ENCODE results near the gene GNAO1.

Gene GNAO1

DNA sequence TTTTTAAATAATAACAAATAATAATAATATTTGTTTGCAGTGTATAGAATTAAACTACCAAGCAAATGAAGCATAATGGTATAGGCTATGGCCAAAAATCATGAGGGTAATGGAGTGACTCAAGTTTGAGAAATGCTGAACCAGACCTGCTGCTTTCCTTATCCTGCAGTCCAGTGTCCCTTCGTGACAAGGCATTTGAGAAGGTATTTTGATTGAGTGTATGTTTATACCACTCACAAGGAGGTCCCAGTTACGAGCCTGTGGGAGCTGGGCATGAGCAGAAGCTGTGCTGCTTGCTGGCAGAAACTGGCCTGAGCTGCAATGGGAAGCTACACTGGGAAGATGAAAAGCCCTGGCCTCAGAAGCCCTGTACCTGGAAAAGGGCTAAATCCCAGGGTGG is 50.3 kb downstream of the GNAO1 start:
- no peak for DNase-seq (ENCODE audit: low spot score)

DNA sequence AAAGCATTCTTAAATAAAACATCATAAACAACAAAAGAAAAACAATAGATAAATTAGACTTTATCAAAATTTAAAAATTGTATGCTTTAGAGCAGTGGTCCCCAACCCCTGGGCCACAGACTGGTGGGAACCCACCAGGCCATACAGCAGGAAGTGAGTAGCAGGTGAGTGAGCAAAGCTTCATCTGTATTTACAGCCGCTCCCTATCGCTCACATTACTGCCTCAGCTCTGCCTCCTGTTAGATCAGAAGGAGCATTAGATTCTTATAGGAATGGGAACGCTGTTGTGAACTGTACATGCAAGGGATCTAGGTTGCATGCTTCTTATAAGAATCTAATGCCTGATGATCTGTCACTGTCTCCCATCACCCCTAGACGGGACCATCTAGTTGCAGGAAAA is 51.5 kb downstream of the GNAO1 start:
- DNase-seq (ENCODE audit: low spot score) = no peak

DNA sequence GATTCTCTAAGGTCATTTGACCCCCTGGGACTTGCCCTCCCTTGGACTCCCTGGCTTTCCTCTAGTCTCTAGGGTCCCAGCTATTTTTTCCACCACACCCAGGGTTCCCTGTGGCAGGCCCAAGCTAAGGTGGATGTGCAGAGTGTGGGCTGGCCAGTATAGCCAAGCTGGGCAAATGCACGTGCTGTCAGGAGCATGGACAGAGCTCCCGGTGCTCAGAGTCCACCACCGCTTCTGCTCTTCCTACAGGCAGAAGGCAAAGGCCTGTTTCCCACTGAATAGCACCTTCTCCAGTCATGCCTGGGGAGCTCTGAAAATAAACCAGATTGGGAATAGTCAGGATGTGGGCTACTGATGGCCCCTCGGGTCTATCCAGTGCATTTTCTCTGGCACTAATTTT is 53.3 kb downstream of the GNAO1 start:
- DNase-seq (ENCODE audit: low spot score) = no peak

DNA sequence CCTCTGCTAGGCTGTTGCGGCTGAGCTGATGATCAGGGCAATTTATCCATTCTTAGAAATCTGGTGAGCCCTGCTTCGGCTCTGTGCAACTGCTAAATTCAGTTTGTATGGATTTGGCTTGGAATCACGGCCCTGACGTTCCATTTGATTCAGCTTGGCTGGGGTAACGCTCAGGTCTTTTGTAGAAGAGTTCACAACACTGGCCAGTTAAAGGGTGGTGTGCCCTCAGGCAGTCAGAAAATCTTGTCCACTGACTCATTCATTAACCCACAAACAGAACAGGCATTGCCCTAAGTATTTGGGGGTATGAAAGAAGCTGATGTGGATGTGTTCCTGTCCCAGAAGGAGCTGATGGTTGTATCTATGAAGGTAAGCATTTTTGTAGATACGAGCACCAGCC is 53.9 kb downstream of the GNAO1 start:
- no peak for DNase-seq (ENCODE audit: low spot score)

DNA sequence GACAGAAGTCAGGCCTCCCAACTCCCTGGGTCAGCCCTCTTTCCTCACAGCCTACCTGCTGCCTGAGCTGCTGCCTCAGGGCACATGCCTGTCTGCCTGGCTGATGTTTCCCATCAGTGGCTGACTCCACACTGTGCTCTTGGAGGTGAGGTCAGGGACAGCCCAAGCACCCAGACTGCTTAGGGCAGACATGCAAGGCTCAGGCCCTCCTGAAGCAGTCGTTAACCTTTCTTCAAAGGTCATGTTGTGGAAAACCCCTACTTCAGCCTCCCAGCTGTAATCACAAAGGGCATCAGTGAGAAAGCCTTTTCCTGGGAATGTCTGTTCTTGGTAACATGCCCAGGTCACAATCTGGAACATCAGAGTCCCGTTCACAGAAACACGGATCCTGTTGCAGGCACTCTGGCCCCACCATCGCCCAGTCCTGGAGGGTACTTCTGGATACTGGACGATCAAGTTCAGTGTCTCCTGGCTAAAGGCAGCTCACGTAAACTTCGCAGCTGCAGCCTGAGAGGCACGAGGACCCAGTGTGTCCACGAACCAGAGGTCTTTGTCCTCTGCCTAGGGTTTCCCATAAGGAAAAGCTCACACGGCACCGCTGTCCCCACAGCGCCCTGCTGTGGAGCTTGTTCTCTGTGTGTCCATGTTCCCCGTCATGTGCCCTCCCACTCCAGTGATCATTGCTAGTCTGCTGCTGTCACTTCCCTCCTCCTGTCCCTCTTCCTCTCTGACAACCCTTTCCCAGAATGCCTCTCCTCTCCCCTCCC is 54.9 kb downstream of the GNAO1 start:
- no peak for DNase-seq (ENCODE audit: low spot score)

DNA sequence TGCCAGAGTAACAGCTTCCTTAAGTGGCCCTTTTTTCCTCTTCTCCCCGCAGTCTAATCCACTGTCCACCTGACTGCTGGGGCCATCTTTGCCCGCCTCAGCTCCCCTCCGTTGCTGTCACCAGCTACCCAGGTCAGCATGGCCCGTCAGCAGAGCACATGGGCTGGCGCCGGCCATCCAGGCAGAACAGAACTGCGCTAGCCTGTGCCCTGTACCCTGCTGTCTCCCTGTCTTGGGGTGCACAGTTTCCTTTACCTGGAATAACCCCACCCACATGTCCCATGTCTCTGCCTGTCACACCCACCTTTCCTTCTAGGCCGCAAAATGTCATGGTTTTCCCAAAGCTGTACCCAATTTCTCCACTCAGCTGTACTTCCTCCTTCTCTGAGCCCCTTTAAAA is 55.7 kb downstream of the GNAO1 start:
- no peak for DNase-seq (ENCODE audit: low spot score)

DNA sequence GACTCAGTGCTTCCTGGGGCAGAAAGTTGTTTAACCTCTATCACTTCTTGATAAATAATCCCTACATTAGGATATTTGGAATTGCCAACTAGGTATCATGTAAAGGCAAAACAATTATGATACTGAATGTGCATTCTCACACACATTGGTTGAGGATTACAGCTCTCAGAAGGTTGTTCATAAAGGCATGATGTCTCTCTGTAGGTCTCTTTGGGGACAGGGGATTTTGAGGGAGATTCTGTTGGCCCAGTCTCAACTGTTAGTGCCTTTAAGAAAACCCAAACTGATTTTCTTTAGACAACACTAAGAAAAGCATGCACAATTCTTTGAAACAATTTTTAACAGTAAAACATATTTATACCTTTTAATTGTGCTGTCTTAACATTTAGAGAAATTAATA is 56.5 kb downstream of the GNAO1 start:
- no peak for DNase-seq (ENCODE audit: low spot score)

DNA sequence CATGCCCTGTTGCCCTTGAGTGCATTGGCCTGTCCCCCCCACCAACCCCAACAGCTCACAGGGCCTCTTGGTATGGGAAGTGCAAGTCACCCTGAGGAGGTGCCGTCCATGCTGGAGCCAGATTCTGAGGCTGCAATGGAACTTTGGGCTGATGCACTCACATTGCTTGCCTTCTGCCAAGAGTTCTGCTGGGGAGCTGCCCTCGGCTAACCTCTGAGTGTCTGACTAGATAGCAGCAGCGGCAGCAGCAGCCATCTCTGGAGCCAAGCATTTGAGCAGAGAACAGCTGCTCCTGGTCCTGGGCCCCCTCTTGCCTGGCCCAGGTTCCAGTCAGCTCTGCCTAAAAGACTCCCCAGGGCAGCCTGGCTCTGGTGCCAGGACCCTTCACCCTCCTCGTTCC is 61.5 kb downstream of the GNAO1 start:
- DNase-seq (ENCODE audit: low spot score) = no peak

DNA sequence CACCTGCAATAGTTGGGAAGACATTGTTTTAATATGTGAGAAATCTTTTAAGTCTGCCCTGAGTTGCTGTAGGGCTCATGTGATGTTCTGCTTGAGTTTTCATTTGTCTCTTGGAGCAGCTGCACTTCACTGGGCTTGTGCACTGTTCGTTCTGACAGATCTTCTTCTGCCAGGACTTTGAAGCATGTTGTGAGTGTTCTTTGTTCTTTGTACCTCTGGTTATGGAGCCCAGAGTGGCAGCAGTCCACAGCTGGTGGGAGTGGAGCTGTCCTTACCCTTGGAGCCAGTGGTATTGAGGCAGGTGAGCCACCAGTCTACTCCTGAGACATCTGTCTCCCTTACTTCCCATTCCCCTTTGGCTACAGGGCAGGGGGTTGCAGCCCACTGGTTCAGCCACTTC is 64.6 kb downstream of the GNAO1 start:
- no peak for DNase-seq (ENCODE audit: low spot score)

DNA sequence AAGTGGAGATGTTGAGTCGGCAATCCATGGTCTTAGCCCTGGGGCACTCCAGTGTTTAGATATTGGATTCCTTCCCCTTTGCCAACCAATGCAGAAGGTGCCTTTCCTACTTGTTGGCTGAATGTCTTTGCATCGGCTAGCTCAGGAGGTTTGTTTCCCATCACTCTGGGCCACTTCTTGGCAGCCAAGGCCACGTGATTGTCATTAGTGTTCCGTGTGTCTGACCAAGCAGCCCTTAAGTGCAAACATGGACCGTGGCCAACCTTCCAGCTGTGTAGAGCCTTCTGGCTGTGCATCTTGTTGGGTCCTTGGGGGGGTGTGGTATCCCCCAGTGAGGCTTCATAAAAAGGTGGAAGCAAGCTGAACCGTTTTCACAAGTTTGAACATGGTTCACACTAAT is 66.0 kb downstream of the GNAO1 start:
- DNase-seq (ENCODE audit: low spot score) = no peak

DNA sequence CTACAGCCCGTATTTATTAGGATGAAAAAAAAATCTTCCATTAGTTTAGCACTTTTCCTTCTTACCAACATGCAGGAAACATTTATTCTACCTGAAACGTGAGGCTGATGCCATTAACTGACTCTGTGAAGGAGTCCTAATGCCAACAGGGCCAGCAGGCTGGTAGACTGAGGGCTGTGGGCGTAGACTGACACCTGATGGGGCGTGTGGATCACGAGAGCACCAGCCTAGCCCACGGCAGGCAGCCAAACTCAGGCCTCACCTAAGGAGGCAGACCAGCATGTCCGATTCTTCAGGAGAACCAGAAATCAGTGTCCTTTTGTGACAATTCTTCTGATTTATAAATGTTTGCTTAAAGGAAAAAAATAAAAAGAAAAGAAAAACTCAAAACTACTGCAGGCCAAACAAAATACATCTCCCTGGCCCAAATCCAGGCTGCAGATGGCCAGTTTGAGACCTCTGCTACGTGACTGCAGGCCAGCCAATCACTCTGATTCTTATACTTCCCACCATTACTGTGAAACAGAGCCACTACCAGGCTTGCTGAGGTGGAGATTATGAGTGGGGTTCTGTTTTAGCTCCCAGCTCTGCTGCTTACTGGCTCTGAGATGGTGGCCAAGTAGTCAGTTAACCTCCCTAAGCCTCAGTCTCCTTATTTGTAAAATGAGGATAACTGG is 66.5 kb downstream of the GNAO1 start:
- no peak for DNase-seq (ENCODE audit: low spot score)

DNA sequence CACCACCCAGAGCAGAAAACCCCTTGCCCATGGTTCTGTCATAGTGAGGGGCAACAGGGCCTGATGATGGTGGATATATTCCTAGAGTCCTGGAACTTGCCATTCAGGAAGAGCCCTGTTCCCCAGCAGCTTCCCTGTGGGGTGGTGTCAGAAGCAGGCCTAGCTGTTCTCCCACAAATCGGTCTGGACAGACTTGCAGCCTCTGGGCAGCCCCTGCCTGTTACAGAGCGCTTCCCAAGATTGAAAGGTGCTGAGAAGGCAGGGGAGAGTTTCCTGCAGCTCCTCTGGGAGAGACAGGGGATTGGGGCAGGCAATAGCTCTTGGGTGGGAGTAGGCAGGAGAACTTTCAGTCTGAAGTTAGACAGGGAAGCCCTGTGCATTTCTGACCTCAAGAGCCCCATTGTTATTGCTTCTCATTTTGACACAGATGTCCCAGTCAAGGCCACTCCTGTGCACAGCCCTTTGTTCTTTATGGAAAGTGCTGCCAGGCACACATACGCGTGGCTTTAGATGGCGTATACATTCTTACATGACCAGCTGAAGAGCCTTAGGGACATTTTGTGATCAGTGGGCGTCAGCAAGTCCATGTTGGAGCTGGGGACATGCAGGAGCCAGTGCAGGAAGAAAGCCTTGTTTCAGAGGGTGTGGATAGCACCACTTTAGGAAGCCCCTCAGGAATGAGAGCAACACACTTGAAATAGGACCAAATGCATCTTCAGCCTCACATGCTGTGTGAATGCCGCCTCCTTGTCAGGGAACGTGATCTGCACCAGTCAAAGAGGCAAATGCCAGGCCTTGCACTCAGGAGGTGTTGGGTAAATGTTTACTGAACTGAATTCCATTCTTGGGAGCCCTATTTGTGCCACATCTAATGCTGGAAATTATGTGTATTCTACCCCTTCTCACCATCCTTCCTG is 67.5 kb downstream of the GNAO1 start:
- no peak for DNase-seq (ENCODE audit: low spot score)

DNA sequence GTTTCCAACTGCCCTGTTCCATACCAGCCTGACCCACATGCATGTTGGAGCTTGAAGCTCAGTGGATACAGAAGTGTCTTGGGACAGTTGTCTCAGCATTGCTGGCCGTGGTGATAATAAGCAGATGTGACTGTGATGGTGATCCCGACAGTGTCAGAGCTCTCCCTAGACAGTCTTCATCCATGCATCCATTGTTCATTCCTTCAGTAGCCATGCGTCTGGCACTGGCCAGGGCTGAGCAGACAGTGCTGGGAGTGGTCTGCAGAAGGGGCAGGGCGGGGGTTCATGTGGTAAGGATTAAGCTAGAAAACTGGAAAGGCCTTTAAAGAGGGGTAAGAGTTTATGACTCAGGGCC is 68.1 kb downstream of the GNAO1 start:
- no peak for DNase-seq (ENCODE audit: low spot score)

DNA sequence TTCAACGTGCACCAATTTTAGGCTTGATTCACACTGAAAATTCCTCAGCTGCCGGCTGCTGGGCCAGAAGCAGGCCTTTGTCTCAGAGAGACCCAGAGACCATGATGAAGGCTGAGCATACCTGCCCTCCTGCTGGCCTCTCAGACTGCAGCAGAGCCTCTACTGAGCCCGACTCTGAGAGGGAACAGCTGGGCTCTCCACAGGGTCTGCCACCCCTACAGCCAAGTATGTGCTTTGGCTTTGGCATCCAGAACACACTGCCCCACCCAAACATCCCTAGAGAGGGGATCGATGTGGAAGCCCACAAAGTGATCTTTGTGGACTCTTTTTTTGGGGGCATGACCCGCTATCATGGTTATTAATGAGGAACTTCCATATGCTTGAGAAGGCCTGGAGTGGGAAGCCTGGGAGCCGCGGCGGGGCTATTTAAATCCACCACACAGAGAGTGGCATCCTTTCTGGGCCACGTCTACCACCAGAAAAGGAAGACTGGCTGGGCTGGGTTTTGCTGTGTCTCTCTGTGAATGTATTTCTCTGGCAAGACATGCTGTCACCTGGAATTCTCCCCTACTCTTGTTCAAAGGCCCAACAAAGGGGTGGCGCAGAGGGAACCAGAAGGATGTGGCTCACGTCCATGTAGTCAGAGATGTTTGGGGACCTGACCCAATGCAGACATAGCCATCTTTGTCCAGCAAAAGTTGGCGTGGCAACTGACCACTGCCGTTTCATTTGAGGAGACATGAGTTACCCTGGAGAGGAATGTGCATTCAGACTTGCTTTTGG is 69.3 kb downstream of the GNAO1 start:
- DNase-seq (ENCODE audit: low spot score) = no peak

DNA sequence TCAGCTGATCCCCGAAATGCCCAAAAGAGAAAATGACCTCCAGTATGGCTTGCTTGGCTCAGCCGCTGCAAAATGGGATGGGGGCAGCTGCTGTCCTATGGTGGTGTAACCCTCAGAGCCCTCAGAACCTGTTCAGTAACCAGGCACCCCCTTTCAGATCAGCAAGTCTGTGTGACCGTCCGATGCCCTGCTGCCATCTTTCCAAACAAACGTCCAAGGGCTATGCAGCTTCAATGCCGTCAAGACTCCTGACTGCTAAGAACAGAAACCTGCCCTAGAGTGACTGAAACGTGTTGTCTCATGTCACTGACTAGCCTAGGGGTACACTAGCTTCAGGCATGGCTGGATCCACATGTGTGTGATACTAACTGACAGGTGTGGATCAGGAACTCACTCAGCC is 70.4 kb downstream of the GNAO1 start:
- DNase-seq (ENCODE audit: low spot score) = no peak

DNA sequence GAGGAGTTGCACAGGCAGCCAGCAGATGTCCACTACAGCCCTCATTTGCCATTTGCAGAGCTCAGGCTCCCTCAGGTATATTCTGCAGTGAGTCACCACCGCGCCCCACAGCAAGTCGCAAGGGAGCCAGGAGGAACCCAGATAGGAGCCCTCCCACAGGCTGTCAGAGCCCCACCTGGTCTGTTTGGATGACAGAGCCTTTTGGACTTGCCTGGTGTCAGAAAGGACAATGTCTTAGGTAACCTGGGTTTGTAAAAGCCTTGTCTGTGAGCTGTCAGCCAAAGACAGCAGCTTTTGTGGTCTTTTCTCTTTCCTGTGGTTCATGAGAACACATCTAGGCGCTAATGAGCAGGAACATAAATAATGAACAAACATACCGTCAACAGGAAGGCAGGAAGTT is 70.9 kb downstream of the GNAO1 start:
- DNase-seq (ENCODE audit: low spot score) = peak; percentile 76

DNA sequence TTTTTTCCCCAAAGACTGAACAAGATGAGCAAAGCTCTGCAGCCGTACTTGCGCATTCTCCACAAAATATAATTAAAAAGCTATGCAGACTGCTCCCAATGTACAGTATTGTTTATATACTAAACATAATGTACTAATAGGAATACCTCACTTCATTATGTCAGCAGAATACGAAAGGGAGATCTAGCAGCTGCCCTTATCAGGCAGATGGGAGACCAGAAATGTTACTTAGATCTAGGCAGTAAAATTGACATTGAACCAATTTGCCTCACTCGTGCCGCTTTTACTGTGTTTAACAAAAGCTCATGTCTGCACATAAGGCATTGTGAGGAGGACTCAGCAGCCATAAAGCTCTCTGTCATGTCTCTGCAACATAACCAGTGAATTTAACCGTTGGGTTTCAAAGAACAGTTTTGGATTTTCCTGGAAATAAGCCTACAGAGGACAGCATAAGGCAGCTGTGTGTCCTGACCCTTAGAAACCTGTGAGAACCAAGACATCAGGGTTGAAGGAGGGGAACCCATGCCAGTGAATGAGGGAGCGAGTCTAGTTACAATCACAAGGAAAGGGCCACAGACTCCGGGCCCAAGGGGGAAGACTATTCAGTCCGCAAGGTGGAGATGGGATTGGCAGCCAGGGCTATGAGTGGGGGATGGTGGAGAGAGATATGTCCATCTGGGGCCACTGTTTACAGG is 71.4 kb downstream of the GNAO1 start:
- no peak for DNase-seq (ENCODE audit: low spot score)

DNA sequence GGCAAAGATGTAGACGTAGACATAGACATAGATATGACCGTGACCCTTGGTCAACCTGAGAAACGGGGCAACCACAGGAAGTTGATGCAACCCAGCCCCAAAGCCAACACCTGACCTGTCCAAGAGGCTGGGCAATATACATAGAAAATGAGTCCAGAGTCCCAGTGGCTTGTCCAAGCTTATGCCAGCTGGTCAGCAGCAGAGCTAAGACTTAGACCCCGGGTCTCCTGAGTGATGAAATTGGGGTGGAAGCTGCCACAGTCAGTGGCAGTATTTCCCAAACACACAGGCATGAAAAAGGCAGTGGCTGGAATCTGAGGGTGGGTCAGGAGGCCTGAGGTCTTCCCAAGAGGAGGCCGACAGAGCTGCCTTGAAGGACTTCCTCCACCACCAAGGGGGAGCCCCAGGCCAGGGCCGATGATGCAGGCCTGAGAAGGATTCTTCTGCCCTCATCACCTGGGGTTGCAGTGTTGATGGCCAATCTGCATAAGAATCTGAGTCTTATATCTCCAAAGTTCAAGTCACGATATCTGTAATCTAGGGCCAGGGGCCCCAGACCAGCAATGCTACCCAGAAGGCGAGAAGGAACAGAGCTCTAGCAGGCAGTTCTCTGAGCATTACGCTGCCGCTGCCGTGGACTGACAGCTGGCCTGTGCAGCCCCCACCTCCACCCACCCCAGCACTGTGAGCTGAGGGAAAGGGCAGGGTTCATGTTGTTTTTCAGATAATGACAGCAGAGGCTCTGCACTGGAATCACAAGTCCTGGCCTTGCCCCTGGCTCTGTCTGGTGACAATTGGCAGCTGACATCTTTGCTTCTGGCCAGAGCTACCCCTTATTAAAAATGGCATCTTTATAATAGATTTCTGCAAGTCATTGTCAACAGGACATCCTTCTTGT is 72.7 kb downstream of the GNAO1 start:
- DNase-seq (ENCODE audit: low spot score) = no peak

DNA sequence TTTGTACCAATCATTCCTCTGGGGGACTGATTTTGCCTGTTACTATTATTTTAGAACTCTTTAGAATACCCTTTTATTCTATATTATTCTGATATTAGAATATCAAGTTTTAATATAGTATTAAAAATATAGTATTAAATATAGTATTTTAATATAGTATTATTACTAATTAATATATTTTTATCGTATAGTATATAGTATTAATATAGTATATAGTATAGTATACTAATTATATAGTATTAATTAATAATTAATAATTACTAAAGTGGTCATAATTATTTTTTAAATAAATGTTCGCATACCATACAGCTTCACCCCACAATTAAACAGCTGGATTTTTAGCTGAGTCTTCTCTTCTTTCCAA is 73.3 kb downstream of the GNAO1 start:
- no peak for DNase-seq (ENCODE audit: low spot score)

DNA sequence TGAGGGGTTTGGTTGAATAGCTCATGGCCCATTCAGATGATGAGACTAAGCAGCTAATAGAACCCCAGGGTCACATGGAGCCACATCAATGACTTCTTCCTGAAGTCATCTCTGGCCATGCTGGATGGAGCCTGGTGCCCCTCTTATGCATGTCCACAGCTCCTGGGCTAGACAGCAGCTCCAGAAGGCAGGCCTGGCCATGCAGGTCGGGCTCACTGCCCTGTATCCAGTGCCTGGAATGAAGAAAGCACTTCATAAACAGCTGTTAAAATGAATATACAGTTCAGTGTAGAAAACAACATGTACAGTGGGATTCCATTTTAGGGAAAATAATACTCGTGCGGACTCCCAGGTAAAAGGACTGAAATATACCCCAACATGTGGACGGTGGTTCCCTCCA is 73.9 kb downstream of the GNAO1 start:
- no peak for DNase-seq (ENCODE audit: low spot score)

DNA sequence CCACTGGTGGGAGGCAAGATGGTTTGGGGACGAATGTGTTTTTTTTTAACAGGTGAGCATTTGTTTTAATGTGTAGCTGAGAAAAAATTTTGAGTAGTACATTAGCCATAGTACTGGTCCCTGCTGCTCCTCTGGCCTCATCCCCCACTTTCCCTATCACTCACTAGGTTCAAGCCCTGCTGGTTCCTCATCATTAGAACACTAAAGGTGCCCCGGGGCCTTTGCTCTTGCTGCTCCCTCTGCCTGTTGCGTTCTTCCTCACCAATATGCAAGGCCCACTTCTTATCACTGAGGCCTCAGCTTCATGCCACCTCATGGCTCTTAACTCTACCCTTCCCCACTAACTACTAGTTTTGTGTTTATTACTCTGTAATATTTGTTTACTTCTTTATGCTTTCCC is 74.5 kb downstream of the GNAO1 start:
- no peak for DNase-seq (ENCODE audit: low spot score)

Measured in CD4-positive, alpha-beta T cell treated with Interleukin-6 at 100 ng/mL for 8 hours (primary cell).